ENCODE results near the gene PITRM1.
A peak's percentile ranks its signal among the peaks of the same experiment; 100 is the strongest.
"Not testable (repeated sequence)": the region's sequence is repeated elsewhere in the genome, so short reads cannot be mapped to it uniquely, and the experiment has no call there.

Gene PITRM1

DNA sequence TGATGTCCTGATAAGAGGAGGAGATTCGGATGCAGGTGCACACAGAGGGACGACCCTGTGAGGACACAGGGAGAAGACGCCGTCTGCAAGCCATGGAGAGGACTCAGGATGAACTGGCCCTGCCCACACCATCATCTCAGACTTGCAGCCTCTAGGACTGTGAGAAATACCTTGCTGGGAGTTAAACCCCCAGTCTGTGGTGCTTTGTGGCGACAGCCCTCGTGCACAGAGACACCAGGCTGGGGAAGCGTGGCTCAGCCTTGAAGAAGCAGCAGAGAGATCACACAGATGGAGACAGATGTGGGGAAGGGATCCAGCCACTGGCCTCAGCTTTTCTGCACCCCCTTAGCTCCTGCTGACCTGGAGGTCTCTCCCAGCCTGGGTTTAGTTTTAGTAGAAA, 26.3 kb upstream of the PITRM1 start:
- no peak for FAIRE-seq

DNA sequence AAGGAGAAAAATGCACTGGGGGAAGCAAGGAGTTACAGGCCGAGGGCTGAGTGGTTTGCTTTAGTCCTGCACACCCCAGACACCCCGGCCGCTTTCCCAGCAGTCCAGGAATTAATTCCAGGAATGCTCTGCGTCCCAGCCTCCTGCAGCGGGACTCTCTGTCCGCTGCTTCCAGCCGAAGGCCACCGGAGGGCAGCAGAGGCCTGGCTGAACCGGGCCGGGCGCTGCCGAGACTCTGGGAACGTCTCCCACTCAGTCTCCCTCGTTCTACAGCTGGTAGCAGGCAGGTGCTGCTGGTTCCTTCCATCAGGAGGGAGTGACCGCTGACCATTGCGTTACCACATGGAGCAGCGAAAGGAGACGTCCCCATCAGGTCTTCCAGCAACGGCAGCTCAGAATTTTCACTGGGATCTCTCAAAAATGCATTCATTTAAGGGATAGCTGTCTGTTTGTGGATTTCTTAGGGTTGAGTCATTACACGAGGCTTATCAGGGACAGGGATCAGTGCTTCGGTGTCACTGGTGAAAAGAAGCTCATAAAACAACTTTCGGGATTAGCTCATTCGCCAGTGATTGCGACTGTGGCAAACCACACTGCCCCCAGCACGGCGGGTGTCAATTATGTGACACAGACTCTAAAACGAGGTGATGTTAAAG, 24.9 kb upstream of the PITRM1 start:
- FAIRE-seq: no peak

DNA sequence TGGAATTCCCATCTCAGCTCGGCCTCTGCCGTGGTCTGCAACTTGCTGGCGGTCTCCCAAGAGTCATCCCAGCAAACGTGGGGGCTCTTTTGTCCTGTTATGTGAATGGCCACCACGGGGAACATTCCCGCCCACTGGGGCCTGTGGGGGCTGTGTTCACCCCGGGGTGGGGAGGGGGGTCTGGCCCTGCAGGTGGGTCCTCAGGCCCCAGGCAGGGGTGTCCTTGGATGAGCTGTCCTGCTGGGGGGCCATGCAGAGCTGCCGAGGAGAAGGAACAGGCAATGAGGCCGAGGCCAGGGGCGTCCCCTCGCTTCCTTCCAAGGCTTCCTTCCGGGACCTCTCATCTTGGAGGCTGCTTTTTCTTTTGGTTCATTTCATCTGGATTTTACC, 24.4 kb upstream of the PITRM1 start:
- FAIRE-seq: no peak

DNA sequence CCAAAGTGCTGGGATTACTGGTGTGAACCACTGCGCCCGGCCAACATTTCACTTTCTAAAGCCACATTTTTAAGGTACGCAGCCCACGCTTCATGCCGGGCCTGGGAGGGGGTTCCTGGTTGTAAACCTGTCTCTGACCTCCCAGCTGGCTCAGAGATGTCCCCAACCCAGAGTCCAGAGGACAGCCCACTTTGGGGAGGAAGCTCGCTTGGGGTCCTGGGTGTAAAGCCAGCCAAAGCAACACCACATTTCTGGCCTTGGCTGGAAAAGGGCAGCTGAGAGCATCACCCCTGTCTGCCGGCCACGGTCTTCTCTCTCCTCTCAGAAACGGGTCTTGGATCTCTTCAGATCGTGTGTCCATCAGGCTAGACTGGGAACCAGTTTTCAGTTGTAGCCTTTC, 23.9 kb upstream of the PITRM1 start:
- FAIRE-seq: no peak

DNA sequence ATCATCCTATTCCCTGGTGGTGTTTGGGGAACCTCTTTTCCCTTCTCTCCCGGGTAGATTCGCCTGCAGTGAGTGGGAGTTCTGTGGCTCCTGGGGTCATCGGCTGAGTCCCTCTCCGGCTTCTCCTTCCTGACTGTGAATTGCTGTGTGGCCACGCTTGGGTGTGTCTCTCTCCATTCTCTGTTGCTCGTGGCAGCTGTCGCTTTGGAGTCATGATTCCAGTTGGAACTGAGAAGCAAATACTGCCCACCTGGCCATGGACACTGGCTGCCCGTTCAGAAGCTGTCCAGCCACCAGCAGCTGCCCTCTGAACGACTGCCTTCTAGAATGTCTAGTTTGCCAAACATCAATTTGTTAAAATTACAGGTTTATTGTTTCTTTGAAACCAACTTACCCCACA, 23.1 kb upstream of the PITRM1 start:
- no peak for FAIRE-seq

DNA sequence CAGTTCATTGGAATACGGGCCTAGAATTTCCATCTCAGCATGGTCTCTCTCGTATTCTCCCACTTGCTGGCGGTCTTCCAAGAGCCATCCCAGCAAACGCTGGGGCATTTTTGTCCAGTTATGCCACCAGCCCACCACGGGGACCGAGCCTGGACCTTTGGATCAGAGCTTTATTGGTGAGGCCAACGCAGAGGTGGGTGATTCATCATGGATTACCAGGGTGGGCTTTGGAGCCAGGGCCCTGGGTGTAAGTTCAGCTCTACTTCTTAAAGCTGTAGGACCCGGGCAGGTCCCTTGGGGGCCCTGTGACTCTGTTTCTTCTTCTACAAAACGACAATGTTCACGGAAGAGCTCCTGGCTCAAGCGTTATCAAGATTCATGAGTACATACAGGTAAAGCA, 22.7 kb upstream of the PITRM1 start:
- FAIRE-seq: no peak

DNA sequence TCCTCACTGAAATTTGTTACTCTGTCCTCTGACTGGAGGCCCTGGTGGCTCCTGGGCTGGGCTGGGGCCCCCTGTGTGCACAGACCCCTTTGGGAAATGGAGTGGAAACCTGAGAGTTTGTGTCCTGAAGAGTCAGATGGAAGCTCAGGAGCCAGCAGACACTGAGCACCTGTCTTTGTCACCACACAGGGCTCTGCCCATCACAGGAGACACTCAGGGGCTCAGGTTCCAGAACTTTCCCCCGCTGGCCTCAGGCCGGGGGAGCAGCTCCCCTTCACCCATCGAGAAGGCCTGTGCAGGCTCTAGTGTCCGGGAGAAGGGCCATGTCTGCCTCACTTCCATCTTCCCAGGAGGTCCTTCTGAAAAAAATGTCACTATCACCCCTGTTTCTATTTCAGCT, 22.3 kb upstream of the PITRM1 start:
- FAIRE-seq: no peak

DNA sequence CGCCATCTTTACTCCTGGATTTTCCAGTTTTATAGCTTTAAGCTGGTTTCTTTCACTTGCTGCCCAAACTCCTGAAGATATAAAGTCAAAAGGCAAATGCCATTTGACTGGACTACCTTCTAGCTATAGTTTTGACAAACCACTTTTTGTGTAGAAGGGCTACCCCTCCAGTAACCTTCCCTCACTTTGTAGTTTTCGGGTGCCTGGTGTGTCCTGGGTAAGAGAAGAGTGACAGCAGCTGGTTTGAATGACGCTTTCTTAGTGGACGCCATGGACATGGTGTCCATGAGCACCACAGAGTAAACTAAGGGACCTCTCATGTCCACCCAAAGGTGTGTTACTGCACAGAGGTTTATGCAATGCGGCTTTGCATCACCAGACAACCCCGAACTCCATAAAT, 21.2 kb upstream of the PITRM1 start:
- no peak for FAIRE-seq

DNA sequence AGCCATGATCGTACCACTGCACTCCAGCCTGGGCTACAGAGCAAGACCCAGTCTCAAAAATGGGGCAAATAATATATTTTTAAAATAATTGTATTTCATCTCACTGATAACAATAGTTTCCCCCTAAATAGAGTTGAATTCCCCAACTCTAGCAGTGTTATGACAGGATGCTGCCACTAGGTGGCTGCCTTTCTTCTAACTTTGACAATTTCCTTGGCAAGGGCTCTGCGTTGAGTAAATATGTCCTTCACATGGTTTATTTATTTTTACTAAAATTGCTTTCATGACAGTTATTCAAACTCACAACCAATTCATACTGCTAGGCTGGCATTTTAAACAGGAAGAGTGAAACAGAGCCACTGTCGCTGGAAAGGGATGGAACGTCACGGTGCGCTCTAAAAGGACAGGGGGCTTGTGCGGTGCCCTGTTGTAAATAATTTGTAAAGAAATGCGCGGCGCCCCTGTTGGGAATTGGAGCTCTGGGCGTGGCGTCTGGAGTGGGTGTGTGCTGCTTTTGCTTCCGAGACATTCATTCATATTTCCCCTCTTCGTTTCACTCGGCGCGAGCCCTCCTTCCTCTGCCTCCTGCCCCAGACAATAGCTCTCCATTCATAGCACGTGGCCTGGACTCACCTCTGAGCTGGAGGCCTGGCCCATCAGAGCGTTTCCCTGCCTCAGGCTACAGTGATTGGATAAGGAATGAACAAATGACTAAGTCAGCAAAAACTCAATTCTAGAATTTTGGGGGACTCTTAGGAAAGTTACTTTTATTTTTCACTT, 20.5 kb upstream of the PITRM1 start:
- peak; percentile 94 for FAIRE-seq

DNA sequence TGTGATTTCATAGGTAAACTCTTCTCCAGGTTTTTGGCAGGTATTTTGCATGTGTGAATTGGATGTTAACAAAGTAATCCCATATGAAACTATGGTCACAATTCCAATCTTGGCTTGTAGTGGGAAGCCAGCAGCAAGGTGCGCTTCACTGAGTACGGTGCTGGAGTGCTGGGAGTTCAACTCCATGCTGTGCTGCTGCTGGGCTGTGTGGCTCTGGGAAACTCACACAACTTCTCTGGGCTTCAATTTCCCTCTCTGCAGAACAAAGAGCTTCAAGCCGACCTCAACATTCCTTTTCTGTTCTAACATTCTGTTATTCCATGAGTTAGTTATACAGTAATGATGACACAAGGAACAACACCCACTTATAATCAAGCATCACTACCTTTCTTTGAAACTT, 18.2 kb upstream of the PITRM1 start:
- FAIRE-seq: no peak

DNA sequence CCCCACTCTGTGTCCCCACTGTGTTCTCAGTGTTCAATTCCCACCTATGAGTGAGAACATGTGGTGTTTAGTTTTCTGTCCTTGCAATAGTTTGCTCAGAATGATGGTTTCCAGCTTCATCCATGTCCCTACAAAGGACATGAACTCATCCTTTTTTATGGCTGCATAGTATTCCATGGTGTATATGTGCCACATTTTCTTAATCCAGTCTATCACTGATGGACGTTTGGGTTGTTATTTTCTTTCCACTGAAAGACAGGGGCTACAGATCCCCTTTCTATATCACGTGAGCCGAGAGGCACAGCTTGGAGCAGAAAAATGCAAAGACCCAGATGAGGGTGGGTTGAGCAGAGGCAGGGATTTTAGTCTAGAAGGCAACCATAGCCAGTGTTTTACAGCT, 14.6 kb upstream of the PITRM1 start:
- FAIRE-seq: not testable (repeated sequence)

DNA sequence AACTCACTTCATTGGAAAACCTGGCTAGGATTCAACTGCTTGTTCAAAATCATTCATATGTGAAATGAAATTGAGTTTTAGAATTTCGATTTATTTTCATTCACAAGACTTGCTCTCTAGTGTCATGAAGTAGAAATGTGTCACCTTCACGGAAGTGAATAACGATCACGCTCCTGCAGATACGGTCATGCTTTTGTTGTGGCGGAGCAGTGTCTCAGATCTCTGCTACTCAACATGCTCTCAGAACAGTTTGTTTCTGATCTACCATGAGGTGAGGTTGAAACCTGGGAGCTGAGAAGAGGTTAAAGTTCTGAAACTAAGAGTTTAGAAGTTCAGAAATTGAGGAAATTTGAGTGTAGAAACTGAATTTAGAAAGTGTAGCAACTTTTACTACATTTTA, 13.8 kb upstream of the PITRM1 start:
- no peak for FAIRE-seq

DNA sequence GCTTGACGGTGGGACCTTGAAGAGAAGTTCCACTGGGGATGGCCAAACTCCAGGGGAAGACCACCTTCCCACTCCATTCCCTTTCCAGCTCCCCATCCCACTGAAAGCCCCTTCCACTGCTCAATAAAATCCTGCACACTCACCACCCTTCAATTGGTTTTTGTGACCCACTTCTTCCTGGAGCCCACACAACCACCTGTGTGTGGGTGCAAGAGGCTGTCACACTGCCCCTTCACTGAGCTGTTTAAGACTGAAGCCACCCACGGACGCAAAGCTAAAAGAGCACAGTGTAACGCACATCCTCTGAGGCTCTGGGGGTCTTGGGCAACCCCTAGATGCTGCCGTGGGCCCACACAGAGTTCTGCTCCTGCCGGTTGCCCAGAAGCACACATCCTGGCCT, 12.8 kb upstream of the PITRM1 start:
- FAIRE-seq: no peak

DNA sequence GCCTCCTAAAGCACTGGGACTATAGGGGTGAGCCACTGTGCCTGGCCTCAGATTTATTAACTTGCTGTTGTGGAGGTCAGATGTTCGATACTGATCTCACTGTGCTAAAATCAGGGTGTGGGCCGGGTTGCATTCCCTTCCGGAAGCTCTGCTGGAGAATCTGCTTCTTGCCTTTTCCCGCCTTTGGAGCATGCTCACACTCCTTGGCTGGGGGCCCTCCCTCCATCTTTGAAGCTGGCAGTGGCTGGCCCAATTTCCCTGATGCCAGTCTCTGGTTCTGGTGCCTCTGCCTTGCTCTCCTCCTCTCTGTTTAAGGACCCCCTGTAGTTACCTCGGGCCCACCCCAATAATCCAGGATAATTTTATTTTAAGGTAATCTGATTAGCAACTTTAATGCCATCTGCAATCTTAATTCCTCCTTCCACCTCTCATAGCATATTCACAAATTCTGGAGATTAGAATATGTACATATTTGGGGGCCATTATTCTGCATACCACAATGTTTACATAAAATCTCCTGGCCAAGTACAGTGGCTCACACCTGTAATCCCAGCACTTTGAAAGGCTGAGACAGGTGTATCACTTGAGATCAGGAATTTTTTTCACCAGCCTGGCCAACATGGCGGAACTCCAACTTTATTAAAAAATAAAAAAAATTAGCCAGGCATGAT, 7.9 kb upstream of the PITRM1 start:
- FAIRE-seq: no peak

DNA sequence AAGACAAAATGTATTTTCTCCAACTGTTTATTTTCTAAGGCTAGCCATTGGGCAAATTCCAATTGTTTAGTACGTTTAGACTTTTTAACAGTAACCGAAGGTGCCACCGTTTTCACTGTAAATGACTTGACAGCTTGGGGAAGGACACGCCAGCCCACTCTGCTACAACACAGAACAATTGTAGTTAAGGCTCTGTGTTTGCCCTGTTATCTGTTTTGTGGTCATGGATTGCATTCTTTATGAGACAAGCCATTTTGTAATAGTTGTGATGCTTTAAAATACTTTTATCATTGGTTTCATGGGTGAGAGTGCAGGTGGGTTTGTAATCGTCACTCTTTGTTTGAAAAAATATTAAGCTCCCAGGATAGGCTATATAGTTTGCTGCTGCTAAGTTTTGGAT, 6.6 kb upstream of the PITRM1 start:
- FAIRE-seq: no peak

DNA sequence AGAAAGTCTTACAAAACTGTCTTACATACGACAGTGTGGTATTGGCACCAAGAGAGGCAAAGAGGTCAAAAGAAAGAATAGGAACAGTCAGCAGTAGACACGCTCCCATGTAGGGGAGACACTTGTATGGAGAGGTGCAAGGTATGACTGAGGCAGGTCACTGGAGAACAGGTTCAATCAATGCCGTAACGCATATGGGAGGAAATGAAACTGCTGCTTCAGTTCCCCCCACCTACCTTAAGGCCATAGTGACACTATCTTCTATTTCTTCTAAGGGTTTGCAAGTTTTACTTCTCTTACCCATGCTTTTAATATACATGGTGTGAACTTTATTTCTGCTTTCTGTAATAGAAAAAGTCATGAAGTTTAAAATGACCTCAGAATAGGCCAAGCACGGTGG, 5.5 kb upstream of the PITRM1 start:
- no peak for FAIRE-seq

DNA sequence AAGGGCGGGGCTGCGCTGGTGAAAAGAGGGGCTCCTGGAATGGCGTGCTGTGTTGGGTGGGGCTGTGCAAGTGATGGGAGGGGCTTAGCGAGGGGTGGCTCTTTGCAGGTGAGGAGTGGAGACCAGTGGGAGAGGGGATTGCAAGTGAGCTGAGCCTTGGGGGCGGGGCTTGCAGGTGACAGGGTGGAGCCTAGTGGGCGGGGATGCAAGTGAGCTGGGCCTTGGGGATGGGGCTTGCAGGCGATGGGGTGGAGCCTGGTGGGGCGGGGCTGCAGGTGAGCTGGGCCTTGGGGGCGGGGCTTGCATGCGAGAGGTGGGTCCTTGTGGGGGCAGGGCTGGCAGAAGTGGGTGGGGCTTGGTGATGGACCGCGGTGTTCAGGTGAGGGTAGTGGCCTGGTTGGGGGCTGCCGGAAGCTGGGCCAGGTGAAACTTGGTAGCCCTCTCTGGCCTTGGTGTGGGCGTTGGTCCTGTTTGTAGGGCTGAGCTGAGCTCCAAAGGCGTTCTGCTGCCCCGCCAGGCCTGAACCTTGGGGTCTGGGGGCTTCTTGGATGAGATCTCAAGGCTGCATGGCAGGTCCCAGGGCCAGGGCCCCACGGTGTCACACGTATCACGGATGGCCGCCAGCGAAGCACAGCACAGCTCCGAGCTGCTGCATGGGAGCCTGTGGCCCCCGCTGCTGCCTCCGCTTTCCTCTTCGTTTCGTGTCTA, 743 bp upstream of the PITRM1 start:
- no peak for FAIRE-seq

DNA sequence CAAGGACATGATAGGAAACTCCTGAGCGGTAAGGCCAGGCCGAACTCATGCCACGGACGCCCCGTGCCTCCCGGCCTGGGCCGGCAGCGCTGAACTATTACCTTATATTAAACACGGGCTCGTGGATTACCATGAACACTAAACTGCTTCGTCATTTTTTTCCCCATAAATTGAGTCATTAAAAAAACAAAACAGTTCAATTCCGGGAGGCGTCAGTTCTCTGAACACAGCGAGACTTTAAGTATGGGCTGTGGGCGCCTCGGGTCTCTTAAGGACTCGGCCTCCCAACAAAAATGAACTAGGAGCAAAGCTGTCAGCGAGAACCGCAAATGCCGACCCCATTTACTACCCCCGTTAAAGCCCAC, 519 bp downstream of the PITRM1 start:
- no peak for FAIRE-seq

DNA sequence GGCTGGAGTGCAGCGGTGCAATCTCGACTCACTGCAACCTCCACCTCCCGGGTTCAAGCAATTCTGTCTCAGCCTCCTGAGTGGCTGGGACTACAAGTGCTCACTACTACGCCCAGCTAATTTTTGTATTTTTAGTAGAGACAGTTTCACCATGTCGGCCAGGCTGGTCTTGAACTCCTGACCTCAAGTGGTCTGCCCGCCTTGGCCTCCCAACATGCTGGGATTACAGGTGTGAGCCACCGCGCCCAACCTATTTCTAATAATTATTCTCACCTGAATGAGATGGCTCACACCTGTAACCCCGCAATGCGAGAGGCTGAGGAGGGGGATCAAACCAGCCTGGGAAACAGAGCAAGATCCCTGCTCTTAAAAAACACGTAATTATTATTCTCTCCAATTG, 1.1 kb downstream of the PITRM1 start:
- FAIRE-seq: not testable (repeated sequence)

DNA sequence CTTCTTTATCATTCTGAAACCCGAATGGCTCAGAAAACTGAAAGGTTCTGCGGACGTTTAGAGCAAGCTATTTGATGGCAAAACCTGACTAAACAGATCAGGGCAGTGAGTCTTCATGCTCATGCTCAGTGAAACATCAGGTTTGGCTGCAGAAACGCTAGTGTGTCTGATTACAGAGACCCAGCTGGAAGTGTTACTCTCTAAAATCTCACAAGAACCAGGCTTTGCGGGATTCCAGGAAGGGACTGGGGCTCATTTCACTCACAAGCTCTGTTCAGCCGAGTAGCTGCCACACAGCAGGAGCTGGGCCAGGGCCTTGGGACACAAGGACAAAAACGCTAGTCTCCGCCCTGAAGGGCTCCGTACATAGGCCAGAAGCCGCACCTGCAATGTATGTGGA, 2.9 kb downstream of the PITRM1 start:
- FAIRE-seq: no peak

DNA sequence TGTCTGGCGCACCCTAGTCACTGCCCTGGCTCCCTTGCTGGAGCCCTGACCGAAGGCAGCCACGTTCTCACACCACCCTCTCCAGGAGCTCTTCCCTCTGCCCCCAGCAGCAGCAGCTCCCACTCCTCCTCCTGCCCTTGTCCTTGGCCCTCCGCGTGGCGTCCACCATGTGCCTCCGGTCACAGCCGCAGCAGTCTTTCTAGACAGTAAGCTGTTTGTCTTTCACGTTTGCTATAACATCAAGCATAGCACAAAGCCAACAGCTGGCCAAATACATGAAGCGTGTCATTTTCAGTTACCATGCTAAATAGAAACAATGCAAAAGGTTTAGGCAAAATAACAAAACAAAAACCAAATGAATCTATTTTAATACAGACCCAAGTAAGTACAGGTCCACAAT, 3.3 kb downstream of the PITRM1 start:
- FAIRE-seq: no peak

DNA sequence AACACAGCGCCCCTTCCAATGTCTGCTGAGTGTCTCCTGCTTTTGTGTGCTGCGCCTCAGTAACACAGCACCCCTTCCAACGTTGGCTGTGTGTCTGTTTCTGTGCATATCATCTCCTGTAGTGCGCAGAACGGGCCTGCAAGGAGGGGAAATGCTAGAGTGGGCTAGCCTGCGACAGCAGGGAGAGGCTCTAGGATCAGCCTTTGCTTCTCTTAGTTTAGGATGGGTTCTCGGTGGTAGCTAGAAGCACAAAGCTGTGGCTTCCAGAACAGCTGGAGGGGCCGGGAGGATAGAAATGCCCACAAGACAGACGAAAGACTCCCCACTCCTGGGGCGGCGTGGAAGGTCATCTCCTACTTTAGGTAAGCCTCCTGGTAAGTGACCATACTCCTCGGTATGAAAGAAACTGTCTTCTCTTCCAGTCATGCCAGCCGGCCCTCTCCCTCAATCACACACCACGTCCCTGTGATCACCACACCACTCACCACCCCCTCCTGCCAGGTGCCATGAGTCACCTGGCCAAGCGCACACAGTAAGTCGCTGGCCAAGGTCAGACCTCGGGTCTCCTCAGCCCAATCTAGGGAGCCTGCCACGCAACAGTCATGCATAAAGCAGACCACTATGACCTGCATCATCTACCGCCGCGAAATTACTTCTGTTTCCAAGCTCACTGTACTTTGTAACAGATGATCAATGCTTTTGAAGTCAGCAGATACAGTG, 4.8 kb downstream of the PITRM1 start:
- no peak for FAIRE-seq
